Cardiac muscle cell (in vitro differentiated cells and primary cell): ENCODE results near the gene LCN10. TPM values are rescaled to one million over a fixed set of nuclear protein-coding genes. Genes with fewer than 3 reads are reported as not detected.

ENCODE experiments used
- DNase-seq, 2 donors: peaks; one replicate each; pipeline versions ENCODE4 v3.0.0 to v3.0.0-alpha.2; 2010 to 2017; ENCODE audit warnings: low read depth in 1 of 2, low spot score in 1 of 2
- H3K27ac ChIP-seq: fragments of 200-600 bp; sonication (generic); 2 replicates; pipeline ENCODE4 v1.5.1; 2016
- H3K27me3 ChIP-seq: fragments of 200-600 bp; sonication (generic); 2 replicates; pipeline ENCODE4 v1.6.0; 2016; ENCODE audit warnings: control low read depth
- H3K36me3 ChIP-seq: fragments of 200-600 bp; sonication (generic); 2 replicates; pipeline ENCODE4 v1.5.1; 2016; ENCODE audit warnings: control low read depth
- H3K4me1 ChIP-seq: fragments of 200-600 bp; sonication (generic); 2 replicates; pipeline ENCODE4 v1.8.1; 2017; ENCODE audit warnings: low read depth, mild to moderate bottlenecking, mixed run types
- H3K4me3 ChIP-seq: fragments of 200-600 bp; sonication (generic); 2 replicates; pipeline ENCODE4 v1.5.1; 2016; ENCODE audit warnings: mild to moderate bottlenecking
- H3K9me3 ChIP-seq: fragments of 200-600 bp; sonication (generic); 2 replicates; pipeline ENCODE4 v1.5.1; 2017; ENCODE audit warnings: low read depth, mild to moderate bottlenecking, control low read depth
- polyA plus RNA-seq: library from polyadenylated mRNA; unstranded; fragments of >200 nt; fragmentation: Nextera tagmentation; extraction: Ambion mirVana; gene quantifications from 2 replicates; pipeline ENCODE4 v1.2.1, GENCODE V29; 2016
- total RNA-seq: library from RNA; depleted of rRNA; stranded (reverse); fragments of >200 nt; gene quantifications from 2 replicates; pipeline ENCODE4 v1.2.3, GENCODE V29; 2016
- TF ChIP-seq, protein P1 (sequence below): IDR thresholded peaks from 2 replicates; pipeline ENCODE4 v1.5.1; 2012; ENCODE audit warnings: low read depth, mild to moderate bottlenecking, low read length

The LCN10 gene
- total and polyA plus RNA-seq, 2 experiments from 2014 or later = 0.63 to 0.71 TPM

DNA sequence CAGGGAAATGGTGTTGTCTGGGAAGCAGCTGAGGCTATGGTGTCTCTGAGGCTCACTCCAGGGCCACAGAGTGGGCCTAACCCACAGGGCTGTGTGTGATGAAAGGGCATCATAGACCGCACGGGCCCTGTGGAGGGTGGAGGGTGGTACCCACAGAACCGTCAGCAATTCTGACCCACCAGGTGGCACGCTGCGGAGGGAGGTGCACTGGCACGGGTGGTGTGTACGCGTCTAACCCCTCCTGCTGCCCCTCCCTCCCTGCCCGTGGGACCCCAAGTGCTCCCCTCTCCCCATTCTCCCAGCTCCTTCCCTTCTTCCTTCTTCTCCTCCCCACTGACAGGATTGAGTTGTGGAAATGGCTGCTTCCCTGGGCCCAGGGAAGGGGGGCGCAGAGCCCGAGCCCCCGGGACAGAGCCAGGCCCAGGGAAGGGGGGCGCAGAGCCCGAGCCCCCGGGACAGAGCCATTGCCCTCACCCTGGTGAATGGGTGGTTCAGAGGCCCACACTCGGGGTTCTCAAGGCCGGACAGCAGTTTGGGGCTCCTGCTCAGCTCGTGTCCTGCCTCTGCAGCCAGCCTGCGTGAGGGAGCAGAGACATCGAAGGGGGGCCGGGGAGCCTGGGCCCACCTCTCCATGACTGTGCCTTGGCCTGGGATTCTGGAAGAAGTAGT lies 6.8 kb downstream of the LCN10 start:
- TF ChIP-seq, protein P1, sequence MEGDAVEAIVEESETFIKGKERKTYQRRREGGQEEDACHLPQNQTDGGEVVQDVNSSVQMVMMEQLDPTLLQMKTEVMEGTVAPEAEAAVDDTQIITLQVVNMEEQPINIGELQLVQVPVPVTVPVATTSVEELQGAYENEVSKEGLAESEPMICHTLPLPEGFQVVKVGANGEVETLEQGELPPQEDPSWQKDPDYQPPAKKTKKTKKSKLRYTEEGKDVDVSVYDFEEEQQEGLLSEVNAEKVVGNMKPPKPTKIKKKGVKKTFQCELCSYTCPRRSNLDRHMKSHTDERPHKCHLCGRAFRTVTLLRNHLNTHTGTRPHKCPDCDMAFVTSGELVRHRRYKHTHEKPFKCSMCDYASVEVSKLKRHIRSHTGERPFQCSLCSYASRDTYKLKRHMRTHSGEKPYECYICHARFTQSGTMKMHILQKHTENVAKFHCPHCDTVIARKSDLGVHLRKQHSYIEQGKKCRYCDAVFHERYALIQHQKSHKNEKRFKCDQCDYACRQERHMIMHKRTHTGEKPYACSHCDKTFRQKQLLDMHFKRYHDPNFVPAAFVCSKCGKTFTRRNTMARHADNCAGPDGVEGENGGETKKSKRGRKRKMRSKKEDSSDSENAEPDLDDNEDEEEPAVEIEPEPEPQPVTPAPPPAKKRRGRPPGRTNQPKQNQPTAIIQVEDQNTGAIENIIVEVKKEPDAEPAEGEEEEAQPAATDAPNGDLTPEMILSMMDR = no peak

DNA sequence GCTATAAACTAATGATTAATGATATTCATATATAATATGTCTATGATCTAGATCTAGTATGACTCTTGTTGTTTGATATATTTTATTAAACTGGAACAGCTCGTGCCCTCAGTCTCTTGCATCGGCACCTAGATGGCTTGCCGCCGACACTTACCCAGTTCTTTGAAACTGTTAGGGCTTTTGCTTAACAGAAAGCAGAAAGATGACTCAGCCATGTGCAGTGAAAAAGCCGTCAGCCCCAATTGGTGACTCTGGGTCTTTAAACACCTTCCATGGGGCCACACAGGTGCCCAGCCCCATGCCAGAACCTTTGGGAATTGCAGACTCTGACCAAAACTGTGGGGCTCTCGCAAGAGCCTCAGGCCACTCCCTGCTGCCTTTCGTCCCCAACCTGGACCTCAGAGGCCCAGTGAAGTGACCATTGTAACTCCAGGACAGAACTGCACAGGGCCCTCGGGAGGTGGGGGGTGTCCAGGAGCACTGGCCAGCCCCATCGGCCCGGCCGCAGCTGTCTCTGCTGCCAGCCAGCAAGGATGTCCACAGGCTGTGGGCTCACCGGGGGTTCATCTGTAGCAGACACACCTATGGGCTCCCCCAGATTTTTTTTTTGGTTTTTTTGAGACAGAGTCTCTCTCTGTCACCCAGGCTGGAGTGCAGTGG lies 7.8 kb downstream of the LCN10 start:
- Histone ChIP-seq H3K4me1 (no peaks in the 10 kb centered on the region), H3K9me3 (no peaks in the 10 kb centered on the region), H3K27ac (no peak overlapping the region), H3K27me3 (no peaks in the 10 kb centered on the region), H3K36me3 (no peaks in the 10 kb centered on the region), H3K4me3 (no peak overlapping the region)
- TF ChIP-seq, protein P1 = no peak
- no peak for DNase-seq

More for the DNA sequence above, 6.8 kb downstream of the LCN10 start:
- no peaks in the 10 kb centered on the region for H3K36me3 ChIP-seq
- no peak overlapping the region for H3K27ac ChIP-seq
- H3K27me3 ChIP-seq = no peaks in the 10 kb centered on the region
- no peaks in the 10 kb centered on the region for H3K9me3 ChIP-seq
- DNase-seq = no peak
- H3K4me3 ChIP-seq = no peak overlapping the region
- H3K4me1 ChIP-seq = no peaks in the 10 kb centered on the region

DNA sequence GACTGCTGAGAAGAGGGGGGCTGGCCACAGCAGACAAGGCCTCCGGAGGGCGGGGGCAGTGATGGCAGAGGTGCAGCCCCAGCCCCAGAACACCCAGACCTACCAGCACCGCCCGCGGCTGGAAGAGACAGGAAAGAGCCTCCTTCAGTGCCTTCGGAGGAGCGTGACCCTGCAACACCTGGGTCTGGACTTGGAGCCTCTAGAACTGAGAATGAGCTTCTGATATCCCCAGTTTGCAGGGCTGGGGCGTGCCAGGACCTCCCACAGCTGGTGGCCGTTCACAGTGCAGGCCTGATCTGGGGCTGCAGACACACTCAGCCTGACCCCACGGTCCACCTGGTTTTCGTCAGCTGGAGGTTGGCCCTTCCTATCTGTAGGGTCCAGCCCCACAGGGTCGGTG lies 9.1 kb downstream of the LCN10 start:
- Histone ChIP-seq H3K36me3 (no peaks in the 10 kb centered on the region), H3K9me3 (no peaks in the 10 kb centered on the region), H3K27me3 (no peaks in the 10 kb centered on the region), H3K4me1 (peaks cover 4% of the 10 kb centered on the region), H3K27ac (no peak overlapping the region), H3K4me3 (no peak overlapping the region)
- no peak for DNase-seq
- TF ChIP-seq, protein P1 = no peak

DNA sequence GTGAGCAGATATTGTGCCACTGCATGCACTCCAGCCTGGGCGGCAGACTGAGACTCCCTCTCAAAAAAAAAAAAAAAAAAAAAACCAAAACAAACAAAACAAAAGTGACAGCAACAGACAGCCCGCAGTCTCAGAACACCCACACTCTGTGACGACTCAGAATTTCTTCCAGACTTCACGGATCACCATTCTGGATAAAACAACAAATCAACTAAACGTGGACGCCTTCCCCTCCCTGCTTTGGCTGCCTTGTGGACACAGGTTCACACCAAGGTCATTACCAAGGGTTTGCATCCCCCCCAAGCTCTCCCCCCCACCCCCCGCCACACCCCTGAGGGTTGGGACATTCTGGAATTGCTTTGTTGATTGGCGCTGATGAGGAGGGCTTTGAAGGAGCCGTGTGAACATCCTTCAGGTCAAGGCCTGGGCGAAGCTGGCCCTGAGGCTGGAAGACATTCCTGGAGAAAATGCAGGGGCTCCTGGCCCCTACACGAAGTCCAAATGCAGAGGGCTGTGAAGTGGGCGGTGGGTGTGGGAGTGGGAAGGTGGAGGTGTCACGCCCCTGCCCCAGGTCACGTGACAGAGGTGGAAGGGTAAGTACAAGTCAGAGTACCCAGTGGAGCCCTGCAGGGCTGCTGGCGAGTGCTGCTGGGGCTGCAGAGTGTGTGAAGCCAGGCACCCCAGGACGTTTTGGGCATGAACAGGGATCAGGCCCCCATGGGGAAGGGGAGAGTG lies 10.1 kb downstream of the LCN10 start:
- TF ChIP-seq, protein P1 = no peak

DNA sequence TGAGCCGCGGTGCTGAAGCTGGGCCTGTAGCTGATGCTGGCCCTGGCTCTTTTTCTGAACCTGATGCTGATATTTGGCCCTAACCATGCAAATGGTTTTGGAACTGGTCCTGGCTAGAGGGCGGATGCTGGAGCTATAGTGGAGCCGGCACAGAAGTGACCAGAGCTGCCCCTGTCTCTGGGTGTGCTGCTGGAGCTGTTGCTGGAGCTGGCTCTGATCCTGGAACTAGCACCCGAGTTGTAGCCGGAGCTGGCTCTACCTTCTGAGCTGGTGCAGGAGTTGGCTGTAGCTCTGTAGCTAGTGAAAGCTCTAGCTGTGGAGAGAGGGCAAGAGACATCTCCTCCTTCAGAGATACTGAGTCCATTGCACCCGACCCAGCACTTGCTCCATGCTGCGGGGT lies 12.8 kb downstream of the LCN10 start:
- Histone ChIP-seq H3K27me3 (no peaks in the 10 kb centered on the region), H3K9me3 (no peaks in the 10 kb centered on the region), H3K4me3 (no peak overlapping the region), H3K4me1 (peaks cover 13% of the 10 kb centered on the region), H3K36me3 (peaks cover 12% of the 10 kb centered on the region), H3K27ac (no peak overlapping the region)
- DNase-seq = no peak
- TF ChIP-seq, protein P1 = no peak

More for the DNA sequence above, 10.1 kb downstream of the LCN10 start:
- Histone ChIP-seq H3K4me1 (peaks cover 4% of the 10 kb centered on the region), H3K27ac (no peak overlapping the region), H3K4me3 (no peak overlapping the region), H3K27me3 (no peaks in the 10 kb centered on the region), H3K9me3 (no peaks in the 10 kb centered on the region), H3K36me3 (no peaks in the 10 kb centered on the region)
- DNase-seq = no peak
